Right hindlimb (tissue), 1 donor: ENCODE data around the gene IFNW1.

ENCODE experiments used
- DNase-seq: peaks from one replicate; pipeline ENCODE4 v3.0.0-alpha.2; 2018

Gene IFNW1

DNA sequence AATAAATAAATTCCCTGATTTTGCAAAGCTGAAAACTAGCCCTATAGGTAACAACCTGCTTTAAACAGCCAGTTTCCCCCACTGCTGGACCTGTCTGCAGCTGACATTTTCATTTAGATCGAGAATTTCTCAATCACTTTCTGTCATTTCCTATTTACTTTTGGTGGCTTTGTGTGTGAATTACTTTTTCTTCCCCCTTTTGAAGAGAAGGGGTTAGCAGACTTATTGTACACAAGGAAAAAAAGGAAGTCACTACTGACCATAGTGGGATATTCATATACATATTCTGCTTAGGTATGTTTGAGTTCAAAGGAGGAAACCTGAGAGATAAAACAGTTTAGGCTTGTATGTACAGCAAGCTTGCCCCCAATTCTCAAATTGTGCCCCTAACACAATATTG lies 36.8 kb downstream of the IFNW1 start:
- DNase-seq: no peak

- DNase-seq: no peak
Measured at GRCh38 chr9:21102305-21102704, 39.3 kb downstream of the IFNW1 start.

- no peak for DNase-seq
Measured at GRCh38 chr9:21097817-21098216, 43.8 kb downstream of the IFNW1 start.

GRCh38 chr9:21096901-21097255 lies 44.8 kb downstream of the IFNW1 start:
- DNase-seq: no peak

DNA sequence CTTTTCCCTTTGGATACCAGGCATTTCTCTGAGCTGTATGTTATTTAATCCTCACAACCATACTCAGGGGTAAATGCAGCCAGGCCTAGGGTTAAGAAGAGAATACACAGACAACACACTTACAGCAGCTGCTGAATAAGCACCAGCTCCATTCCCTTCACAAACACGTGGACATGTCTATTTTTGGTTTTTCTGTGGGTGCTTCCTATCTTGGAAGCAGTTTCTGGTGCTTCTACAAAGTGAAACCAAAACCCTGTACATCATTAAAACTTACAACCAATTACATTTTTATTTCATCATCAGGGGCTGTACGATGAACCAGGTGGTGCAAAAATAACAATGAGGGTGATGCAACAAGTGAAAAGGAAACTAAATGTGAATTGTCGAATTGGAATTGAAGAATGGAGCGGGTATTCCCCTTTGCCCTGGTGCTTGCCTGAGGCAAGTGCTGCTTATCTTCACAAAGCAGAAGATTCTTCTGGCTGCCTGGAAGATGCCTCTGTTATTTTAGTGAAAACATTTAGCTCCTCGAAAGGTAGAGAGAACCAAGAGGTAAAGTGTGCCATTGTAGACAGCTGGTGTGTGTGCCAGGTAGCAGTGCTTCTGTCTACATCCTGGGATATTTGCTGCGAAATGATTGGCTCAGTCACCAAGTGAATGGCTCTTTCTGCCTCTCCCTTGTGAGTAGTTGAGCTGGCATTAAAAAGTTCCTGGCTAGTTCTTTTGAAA lies 45.3 kb downstream of the IFNW1 start:
- no peak for DNase-seq

GRCh38 chr9:21095561-21095960 lies 46.1 kb downstream of the IFNW1 start:
- no peak for DNase-seq
